Measurements from ENCODE around the gene RALGPS1. TPM values are rescaled to one million over a fixed set of nuclear protein-coding genes. Genes with fewer than 3 reads are reported as not detected.
A peak's percentile ranks its signal among the peaks of the same experiment; 100 is the strongest.

RALGPS1 gene
- polyA plus RNA-seq, 2 of the 4 experiments (the other 2 are of a cell fraction) = 5.0 to 7.9 TPM

DNA sequence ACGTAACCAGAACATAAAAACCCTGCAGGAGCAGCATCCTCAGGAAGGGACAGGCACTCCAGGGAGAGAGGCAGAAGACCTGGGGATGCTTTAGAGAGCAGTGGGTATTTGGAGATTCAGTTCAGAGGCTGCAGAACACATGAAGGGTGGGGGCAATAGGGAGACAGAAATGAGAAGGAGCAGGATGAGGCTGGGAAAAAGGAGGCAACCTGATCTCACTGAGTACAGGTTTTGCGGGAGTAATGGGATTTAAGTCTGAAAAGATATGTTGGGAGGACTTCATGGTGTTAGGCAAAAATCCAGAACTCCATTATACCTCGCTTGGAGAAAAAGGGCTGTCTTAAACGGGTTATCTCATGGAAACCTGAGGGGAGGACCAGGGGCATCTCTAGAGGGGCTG is 308.7 kb downstream of the RALGPS1 start (continued):
- TF ChIP-seq, protein P1, sequence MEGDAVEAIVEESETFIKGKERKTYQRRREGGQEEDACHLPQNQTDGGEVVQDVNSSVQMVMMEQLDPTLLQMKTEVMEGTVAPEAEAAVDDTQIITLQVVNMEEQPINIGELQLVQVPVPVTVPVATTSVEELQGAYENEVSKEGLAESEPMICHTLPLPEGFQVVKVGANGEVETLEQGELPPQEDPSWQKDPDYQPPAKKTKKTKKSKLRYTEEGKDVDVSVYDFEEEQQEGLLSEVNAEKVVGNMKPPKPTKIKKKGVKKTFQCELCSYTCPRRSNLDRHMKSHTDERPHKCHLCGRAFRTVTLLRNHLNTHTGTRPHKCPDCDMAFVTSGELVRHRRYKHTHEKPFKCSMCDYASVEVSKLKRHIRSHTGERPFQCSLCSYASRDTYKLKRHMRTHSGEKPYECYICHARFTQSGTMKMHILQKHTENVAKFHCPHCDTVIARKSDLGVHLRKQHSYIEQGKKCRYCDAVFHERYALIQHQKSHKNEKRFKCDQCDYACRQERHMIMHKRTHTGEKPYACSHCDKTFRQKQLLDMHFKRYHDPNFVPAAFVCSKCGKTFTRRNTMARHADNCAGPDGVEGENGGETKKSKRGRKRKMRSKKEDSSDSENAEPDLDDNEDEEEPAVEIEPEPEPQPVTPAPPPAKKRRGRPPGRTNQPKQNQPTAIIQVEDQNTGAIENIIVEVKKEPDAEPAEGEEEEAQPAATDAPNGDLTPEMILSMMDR (IDR thresholded peaks at IDR 0.05) = no peak
- TF ChIP-seq, protein P2, sequence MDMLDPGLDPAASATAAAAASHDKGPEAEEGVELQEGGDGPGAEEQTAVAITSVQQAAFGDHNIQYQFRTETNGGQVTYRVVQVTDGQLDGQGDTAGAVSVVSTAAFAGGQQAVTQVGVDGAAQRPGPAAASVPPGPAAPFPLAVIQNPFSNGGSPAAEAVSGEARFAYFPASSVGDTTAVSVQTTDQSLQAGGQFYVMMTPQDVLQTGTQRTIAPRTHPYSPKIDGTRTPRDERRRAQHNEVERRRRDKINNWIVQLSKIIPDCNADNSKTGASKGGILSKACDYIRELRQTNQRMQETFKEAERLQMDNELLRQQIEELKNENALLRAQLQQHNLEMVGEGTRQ (IDR thresholded peaks at IDR 0.05) = no peak
- TF ChIP-seq NFE2L2 (conservative IDR thresholded peaks at IDR 0.05; ENCODE audit: low read length) = no peak

DNA sequence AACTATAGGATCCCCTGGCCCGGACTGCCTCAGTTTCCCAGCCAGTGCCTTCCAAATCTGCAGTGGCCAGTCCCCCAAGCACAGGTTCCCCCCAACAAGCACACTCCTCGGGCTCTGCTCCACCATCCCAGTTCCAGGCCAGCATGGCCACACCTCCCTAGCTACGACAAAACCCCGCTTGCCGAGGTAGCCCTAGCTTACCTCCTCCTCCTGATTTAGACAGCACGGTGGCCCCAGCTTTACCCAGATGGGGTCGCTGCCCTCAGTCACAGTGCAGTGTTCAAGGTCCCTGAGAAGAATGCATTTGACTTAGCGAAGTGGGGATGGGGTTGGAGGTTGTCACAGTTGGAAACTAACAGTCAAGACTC is 309.2 kb downstream of the RALGPS1 start:
- Histone ChIP-seq H3K9me3 (no peaks in the 10 kb centered on the region), H3K4me1 (peaks cover 12% of the 10 kb centered on the region; the same call in 2 of the 3 replicates), H3K27ac (peak overlapping the region in 1 of 2 experiments; percentile 91; a peak in 4 of 6 replicates), H3K4me2 (peak overlapping the region; percentile 85), H3K4me3 (peak overlapping the region; percentile 93)
- 37% methylated on average over 8 of the region's 8 CpGs for WGBS (ENCODE audit: missing lambda C conversion rate)
- DNase-seq (ENCODE audit: low read depth in 1 of 2, low spot score in 1 of 2) (no peak), ATAC-seq (peak; percentile 1 to 7; a peak in 3 of 6 replicates), FAIRE-seq (no peak)
- POLR2A ChIA-PET = interaction anchor here (0.8 to 3.6 kb wide), 5 partner anchors 9 to 227 kb away, joined by 3 to 23 read pairs (median 7); partner anchors contain the start of genes LRSAM1, RPL12 and SLC2A8
- CTCF ChIA-PET = interaction anchor here (0.9 to 3.2 kb wide), 9 partner anchors 9 to 175 kb away, joined by 3 to 11 read pairs (median 4); partner anchors contain the start of gene SLC2A8
- TF ChIP-seq, protein P1 (IDR thresholded peaks at IDR 0.05) = no peak
- TF ChIP-seq CBX2 (IDR thresholded peaks at IDR 0.05; ENCODE audit: borderline replicate concordance, low read depth) (no peak), MYC (IDR thresholded peaks at IDR 0.05; ENCODE audit: borderline replicate concordance, low read length) (no peak), CBX8 (IDR thresholded peaks at IDR 0.05) (no peak), RAD21 (conservative IDR thresholded peaks at IDR 0.05 in 1 of 2, IDR thresholded peaks at IDR 0.05 in 1 of 2) (no peak), KDM5A (IDR thresholded peaks at IDR 0.05) (no peak), CEBPB (IDR thresholded peaks at IDR 0.05) (no peak), JUN (IDR thresholded peaks at IDR 0.05) (no peak), GATA3 (IDR thresholded peaks at IDR 0.05; ENCODE audit: borderline replicate concordance) (no peak), ZFP36 (IDR thresholded peaks at IDR 0.05; ENCODE audit: borderline replicate concordance, partially characterized antibody) (no peak), RCOR1 (IDR thresholded peaks at IDR 0.05; ENCODE audit: low read depth, low read length) (no peak), ZNF302 (CRISPR knock-in tag; IDR thresholded peaks at IDR 0.05) (no peak), SMC3 (IDR thresholded peaks at IDR 0.05) (no peak), CHD2 (IDR thresholded peaks at IDR 0.05; ENCODE audit: low read length, partially characterized antibody) (no peak), FOSB (CRISPR knock-in tag; IDR thresholded peaks at IDR 0.05) (no peak)

DNA sequence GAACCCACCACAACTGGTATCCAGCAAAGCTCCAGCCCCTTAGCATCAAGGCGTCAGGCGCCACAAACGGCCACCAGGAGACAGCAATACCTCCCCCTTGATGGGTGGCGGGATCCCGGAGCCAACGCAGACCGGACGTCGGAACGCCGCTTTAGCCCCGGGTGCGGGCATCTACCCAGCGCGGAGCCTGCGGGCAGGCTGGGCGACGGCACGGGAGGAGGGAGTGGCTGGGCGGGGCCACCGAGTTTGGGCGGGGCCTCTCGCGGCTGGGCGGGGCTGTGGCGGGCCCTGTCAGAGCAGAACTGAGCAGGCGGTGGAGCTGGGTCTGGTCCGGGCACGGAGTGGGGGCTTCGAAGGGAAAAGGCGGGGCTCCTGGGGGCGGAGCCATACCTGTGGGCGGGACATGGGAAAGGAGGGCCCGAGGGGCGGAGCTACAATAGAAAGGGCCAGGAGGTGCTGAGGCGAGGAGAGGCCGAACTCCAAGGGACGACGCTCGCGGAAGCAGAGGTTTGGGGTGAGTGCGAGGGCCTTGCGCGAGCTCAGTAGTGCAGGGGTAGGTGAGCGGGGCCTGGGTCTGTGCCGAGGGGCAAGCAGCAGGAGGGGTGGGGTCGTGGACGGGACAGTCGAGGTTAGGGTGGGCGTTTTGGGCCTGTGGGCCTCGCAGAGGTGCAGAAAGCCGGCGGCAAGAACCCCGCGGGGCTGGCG is 309.7 kb downstream of the RALGPS1 start:
- 2% methylated on average over 22 of the region's 56 CpGs for WGBS (ENCODE audit: missing lambda C conversion rate)
- ChIA-PET POLR2A (interaction anchor here (0.6 to 3.6 kb wide), 9 partner anchors 9 to 383 kb away, joined by 3 to 23 read pairs (median 3); partner anchors contain the start of genes LRSAM1, RPL12 and SLC2A8), CTCF (interaction anchor here (0.8 to 3.2 kb wide), 10 partner anchors 9 to 175 kb away, joined by 3 to 11 read pairs (median 4); partner anchors contain the start of gene SLC2A8)
- H3K27ac ChIP-seq = peak overlapping the region; percentile 74 to 91
- peak; percentile 91 to 93 for DNase-seq (ENCODE audit: low read depth in 1 of 2, low spot score in 1 of 2)
- no peaks in the 10 kb centered on the region for H3K9me3 ChIP-seq
- no peak for FAIRE-seq
- peak; percentile 56 to 91 for ATAC-seq
- H3K4me3 ChIP-seq = peak overlapping the region; percentile 93
- peak overlapping the region; percentile 85 for H3K4me2 ChIP-seq
- H3K4me1 ChIP-seq = peaks cover 12% of the 10 kb centered on the region; the same call in 2 of the 3 replicates
- no peak for TF ChIP-seq HEYL (CRISPR knock-in tag; IDR thresholded peaks at IDR 0.05)
- TF ChIP-seq, protein P3, sequence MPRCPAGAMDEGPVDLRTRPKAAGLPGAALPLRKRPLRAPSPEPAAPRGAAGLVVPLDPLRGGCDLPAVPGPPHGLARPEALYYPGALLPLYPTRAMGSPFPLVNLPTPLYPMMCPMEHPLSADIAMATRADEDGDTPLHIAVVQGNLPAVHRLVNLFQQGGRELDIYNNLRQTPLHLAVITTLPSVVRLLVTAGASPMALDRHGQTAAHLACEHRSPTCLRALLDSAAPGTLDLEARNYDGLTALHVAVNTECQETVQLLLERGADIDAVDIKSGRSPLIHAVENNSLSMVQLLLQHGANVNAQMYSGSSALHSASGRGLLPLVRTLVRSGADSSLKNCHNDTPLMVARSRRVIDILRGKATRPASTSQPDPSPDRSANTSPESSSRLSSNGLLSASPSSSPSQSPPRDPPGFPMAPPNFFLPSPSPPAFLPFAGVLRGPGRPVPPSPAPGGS (IDR thresholded peaks at IDR 0.05) = no peak
- no peak for TF ChIP-seq POLR2AphosphoS2 (conservative IDR thresholded peaks at IDR 0.05; ENCODE audit: low read length)
- TF ChIP-seq ZSCAN20 (CRISPR knock-in tag; IDR thresholded peaks at IDR 0.05) = no peak
- TF ChIP-seq, protein P4, sequence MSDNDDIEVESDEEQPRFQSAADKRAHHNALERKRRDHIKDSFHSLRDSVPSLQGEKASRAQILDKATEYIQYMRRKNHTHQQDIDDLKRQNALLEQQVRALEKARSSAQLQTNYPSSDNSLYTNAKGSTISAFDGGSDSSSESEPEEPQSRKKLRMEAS (IDR thresholded peaks at IDR 0.05) = peak; percentile 76
- TF ChIP-seq FOSB (CRISPR knock-in tag; IDR thresholded peaks at IDR 0.05) = no peak
- no peak for TF ChIP-seq JUN (IDR thresholded peaks at IDR 0.05)
- TF ChIP-seq, protein P5, sequence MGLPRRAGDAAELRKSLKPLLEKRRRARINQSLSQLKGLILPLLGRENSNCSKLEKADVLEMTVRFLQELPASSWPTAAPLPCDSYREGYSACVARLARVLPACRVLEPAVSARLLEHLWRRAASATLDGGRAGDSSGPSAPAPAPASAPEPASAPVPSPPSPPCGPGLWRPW (IDR thresholded peaks at IDR 0.05) = no peak
- no peak for TF ChIP-seq KDM1A (IDR thresholded peaks at IDR 0.05; ENCODE audit: low read depth)
- TF ChIP-seq, protein P2 (IDR thresholded peaks at IDR 0.05) = no peak
- TF ChIP-seq EHMT2 (IDR thresholded peaks at IDR 0.05; ENCODE audit: low read depth) = no peak

All from A549 (cell line).